Measurements from ENCODE around the gene TNIP3.

Gene TNIP3

DNA sequence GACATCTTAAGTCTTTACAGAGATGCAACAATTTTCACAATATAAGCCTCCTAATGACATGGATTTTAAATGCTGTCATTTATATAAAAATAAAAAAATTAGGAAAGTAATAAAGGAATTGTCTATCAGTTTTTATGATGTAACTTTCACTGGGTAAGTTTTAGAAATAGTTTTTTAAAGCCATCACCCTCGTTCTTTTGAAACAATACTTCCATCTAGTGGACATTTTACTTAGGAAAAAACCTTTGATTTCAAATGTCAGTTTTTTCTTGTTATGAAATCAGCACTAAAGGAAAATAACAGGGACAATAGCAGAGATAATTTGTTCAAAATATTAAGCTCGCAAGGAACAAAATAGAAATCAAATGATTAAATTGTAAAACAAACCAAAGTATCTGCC, 67.5 kb downstream of the TNIP3 start:
- no peak overlapping the region for H3K9ac ChIP-seq (ENCODE audit: low read depth, low read length)
- H3K36me3 ChIP-seq (ENCODE audit: insufficient read depth, low read depth, low read length), result no peaks in the 10 kb centered on the region
- H3K27me3 ChIP-seq (ENCODE audit: insufficient read depth, low read length), result no peaks in the 10 kb centered on the region
- H3K4me3 ChIP-seq (ENCODE audit: low read length), result no peak overlapping the region
- no peaks in the 10 kb centered on the region; the same call in 1 of the 2 replicates for H3K4me1 ChIP-seq (ENCODE audit: insufficient read depth, low read length)
- H3K9me3 ChIP-seq (ENCODE audit: insufficient read depth, low read depth, low read length), result no peaks in the 10 kb centered on the region
- no peak overlapping the region for H3K27ac ChIP-seq (ENCODE audit: low read length)

GRCh38 chr4:121096191-121096590, 67.9 kb downstream of the TNIP3 start:
- Histone ChIP-seq H3K27ac (ENCODE audit: low read length) (no peak overlapping the region), H3K4me3 (ENCODE audit: low read length) (no peak overlapping the region), H3K9ac (ENCODE audit: low read depth, low read length) (no peak overlapping the region), H3K9me3 (ENCODE audit: insufficient read depth, low read depth, low read length) (no peaks in the 10 kb centered on the region), H3K27me3 (ENCODE audit: insufficient read depth, low read length) (no peaks in the 10 kb centered on the region), H3K36me3 (ENCODE audit: insufficient read depth, low read depth, low read length) (no peaks in the 10 kb centered on the region), H3K4me1 (ENCODE audit: insufficient read depth, low read length) (no peaks in the 10 kb centered on the region; the same call in 1 of the 2 replicates)

- no peak overlapping the region for H3K4me3 ChIP-seq (ENCODE audit: low read length)
These were observed 69.7 kb downstream of the TNIP3 start for GRCh38 chr4:121094297-121094966.

GRCh38 chr4:121093261-121093660, 70.9 kb downstream of the TNIP3 start:
- Histone ChIP-seq H3K9ac (ENCODE audit: low read depth, low read length) (no peak overlapping the region), H3K9me3 (ENCODE audit: insufficient read depth, low read depth, low read length) (no peaks in the 10 kb centered on the region), H3K36me3 (ENCODE audit: insufficient read depth, low read depth, low read length) (no peaks in the 10 kb centered on the region), H3K27ac (ENCODE audit: low read length) (no peak overlapping the region), H3K4me3 (ENCODE audit: low read length) (no peak overlapping the region), H3K4me1 (ENCODE audit: insufficient read depth, low read length) (no peaks in the 10 kb centered on the region; the same call in 1 of the 2 replicates), H3K27me3 (ENCODE audit: insufficient read depth, low read length) (no peaks in the 10 kb centered on the region)

More at GRCh38 chr4:121094297-121094966, 69.7 kb downstream of the TNIP3 start:
- H3K9me3 ChIP-seq (ENCODE audit: insufficient read depth, low read depth, low read length), result no peaks in the 10 kb centered on the region
- no peak overlapping the region for H3K9ac ChIP-seq (ENCODE audit: low read depth, low read length)
- no peaks in the 10 kb centered on the region for H3K36me3 ChIP-seq (ENCODE audit: insufficient read depth, low read depth, low read length)
- no peaks in the 10 kb centered on the region for H3K27me3 ChIP-seq (ENCODE audit: insufficient read depth, low read length)
- H3K4me1 ChIP-seq (ENCODE audit: insufficient read depth, low read length), result no peaks in the 10 kb centered on the region; the same call in 1 of the 2 replicates
- no peak overlapping the region for H3K27ac ChIP-seq (ENCODE audit: low read length)

GRCh38 chr4:121091941-121092340, 72.2 kb downstream of the TNIP3 start:
- H3K4me1 ChIP-seq (ENCODE audit: insufficient read depth, low read length), result no peaks in the 10 kb centered on the region; the same call in 1 of the 2 replicates
- H3K4me3 ChIP-seq (ENCODE audit: low read length), result no peak overlapping the region
- H3K9ac ChIP-seq (ENCODE audit: low read depth, low read length), result no peak overlapping the region
- H3K9me3 ChIP-seq (ENCODE audit: insufficient read depth, low read depth, low read length), result no peaks in the 10 kb centered on the region
- no peak overlapping the region for H3K27ac ChIP-seq (ENCODE audit: low read length)
- H3K27me3 ChIP-seq (ENCODE audit: insufficient read depth, low read length), result no peaks in the 10 kb centered on the region
- no peaks in the 10 kb centered on the region for H3K36me3 ChIP-seq (ENCODE audit: insufficient read depth, low read depth, low read length)

GRCh38 chr4:121088867-121089266, 75.3 kb downstream of the TNIP3 start:
- Histone ChIP-seq H3K27ac (ENCODE audit: low read length) (no peak overlapping the region), H3K36me3 (ENCODE audit: insufficient read depth, low read depth, low read length) (no peaks in the 10 kb centered on the region), H3K4me3 (ENCODE audit: low read length) (no peak overlapping the region), H3K27me3 (ENCODE audit: insufficient read depth, low read length) (no peaks in the 10 kb centered on the region), H3K9ac (ENCODE audit: low read depth, low read length) (no peak overlapping the region), H3K4me1 (ENCODE audit: insufficient read depth, low read length) (no peaks in the 10 kb centered on the region), H3K9me3 (ENCODE audit: insufficient read depth, low read depth, low read length) (no peaks in the 10 kb centered on the region)

Measured in iPS-20b (cell line).